COLO829 (cell line): ENCODE measurements around the gene DERA.
A peak's percentile ranks its signal among the peaks of the same experiment; 100 is the strongest.
"Not testable (repeated sequence)": the region's sequence is repeated elsewhere in the genome, so short reads cannot be mapped to it uniquely, and the experiment has no call there.

Experiments
- DNase-seq: peaks from one replicate; pipeline ENCODE4 v3.0.0; 2012; ENCODE audit warnings: low spot score

The DERA gene

GRCh38 chr12:15904378-15904920 lies 6.7 kb upstream of the DERA start:
- DNase-seq: no peak

GRCh38 chr12:15910468-15910863 lies 666 bp upstream of the DERA start:
- DNase-seq: no peak

- not testable (repeated sequence) for DNase-seq
Observed at GRCh38 chr12:15911931-15912330, 799 bp downstream of the DERA start.

GRCh38 chr12:15914131-15914530 lies 3.0 kb downstream of the DERA start:
- not testable (repeated sequence) for DNase-seq

GRCh38 chr12:15918066-15918465 lies 6.9 kb downstream of the DERA start:
- DNase-seq: no peak

- DNase-seq: no peak
Observed at GRCh38 chr12:15919418-15919817, 8.3 kb downstream of the DERA start.

GRCh38 chr12:15924956-15925355 lies 13.8 kb downstream of the DERA start:
- no peak for DNase-seq

- DNase-seq: no peak
Observed at GRCh38 chr12:15928346-15928745, 17.2 kb downstream of the DERA start.

GRCh38 chr12:15928870-15929571 lies 17.9 kb downstream of the DERA start:
- DNase-seq: no peak

GRCh38 chr12:15931590-15932053 lies 20.5 kb downstream of the DERA start:
- DNase-seq: peak; percentile 34

GRCh38 chr12:15932327-15932726 lies 21.2 kb downstream of the DERA start:
- DNase-seq: no peak

GRCh38 chr12:15932971-15933370 lies 21.8 kb downstream of the DERA start:
- no peak for DNase-seq

- DNase-seq: no peak
Observed at GRCh38 chr12:15933751-15934150, 22.6 kb downstream of the DERA start.

- DNase-seq: no peak
Observed at GRCh38 chr12:15936751-15937150, 25.6 kb downstream of the DERA start.

GRCh38 chr12:15937902-15938301 lies 26.8 kb downstream of the DERA start:
- DNase-seq: no peak

GRCh38 chr12:15939111-15939510 lies 28.0 kb downstream of the DERA start:
- DNase-seq: no peak

- no peak for DNase-seq
Observed at GRCh38 chr12:15942475-15942874, 31.3 kb downstream of the DERA start.

- DNase-seq: not testable (repeated sequence)
Observed at GRCh38 chr12:15943519-15943918, 32.4 kb downstream of the DERA start.

- DNase-seq: not testable (repeated sequence)
Observed at GRCh38 chr12:15948461-15948860, 37.3 kb downstream of the DERA start.

- DNase-seq: no peak
Observed at GRCh38 chr12:15955281-15955680, 44.1 kb downstream of the DERA start.

- no peak for DNase-seq
Observed at GRCh38 chr12:15956010-15956409, 44.9 kb downstream of the DERA start.

GRCh38 chr12:15956413-15957185 lies 45.5 kb downstream of the DERA start:
- DNase-seq: no peak

- no peak for DNase-seq
Observed at GRCh38 chr12:15962760-15963159, 51.6 kb downstream of the DERA start.
